Kidney epithelial cell (primary cell): Measurements from ENCODE around the gene ST6GAL1. TPM values are rescaled to one million over a fixed set of nuclear protein-coding genes. Genes with fewer than 3 reads are reported as not detected.
"Not testable (repeated sequence)": the region's sequence is repeated elsewhere in the genome, so short reads cannot be mapped to it uniquely, and the experiment has no call there.

Source experiments
- DNase-seq: peaks from one replicate; pipeline ENCODE4 v3.0.0-alpha.2; 2010; ENCODE audit warnings: low read depth
- H3K27me3 ChIP-seq: 2 replicates; pipeline ENCODE4 v1.6.0; 2011; ENCODE audit warnings: low read length; ENCODE audit not compliant: control insufficient read depth, insufficient read depth
- H3K36me3 ChIP-seq: 2 replicates; pipeline ENCODE4 v1.5.1; 2011; ENCODE audit warnings: low read length; ENCODE audit not compliant: control insufficient read depth, insufficient read depth
- H3K4me3 ChIP-seq: 2 replicates; pipeline ENCODE4 v1.5.1; 2011; ENCODE audit warnings: low read depth, mild to moderate bottlenecking, control low read depth, low read length
- total RNA-seq: library from RNA; depleted of rRNA; stranded (reverse); fragments of >200 nt; gene quantifications from 2 replicates; pipeline ENCODE4 v1.2.3, GENCODE V29; 2015
- TF ChIP-seq, protein P1 (sequence below): IDR thresholded peaks from 2 replicates; pipeline ENCODE4 v1.5.1; 2011; ENCODE audit warnings: mild to moderate bottlenecking, moderate library complexity, low read length, control low read depth, inconsistent platforms; ENCODE audit not compliant: insufficient read depth, poor library complexity, severe bottlenecking

The ST6GAL1 gene
- total RNA-seq, 1 donor from 2014 or later: 44.7 TPM

DNA sequence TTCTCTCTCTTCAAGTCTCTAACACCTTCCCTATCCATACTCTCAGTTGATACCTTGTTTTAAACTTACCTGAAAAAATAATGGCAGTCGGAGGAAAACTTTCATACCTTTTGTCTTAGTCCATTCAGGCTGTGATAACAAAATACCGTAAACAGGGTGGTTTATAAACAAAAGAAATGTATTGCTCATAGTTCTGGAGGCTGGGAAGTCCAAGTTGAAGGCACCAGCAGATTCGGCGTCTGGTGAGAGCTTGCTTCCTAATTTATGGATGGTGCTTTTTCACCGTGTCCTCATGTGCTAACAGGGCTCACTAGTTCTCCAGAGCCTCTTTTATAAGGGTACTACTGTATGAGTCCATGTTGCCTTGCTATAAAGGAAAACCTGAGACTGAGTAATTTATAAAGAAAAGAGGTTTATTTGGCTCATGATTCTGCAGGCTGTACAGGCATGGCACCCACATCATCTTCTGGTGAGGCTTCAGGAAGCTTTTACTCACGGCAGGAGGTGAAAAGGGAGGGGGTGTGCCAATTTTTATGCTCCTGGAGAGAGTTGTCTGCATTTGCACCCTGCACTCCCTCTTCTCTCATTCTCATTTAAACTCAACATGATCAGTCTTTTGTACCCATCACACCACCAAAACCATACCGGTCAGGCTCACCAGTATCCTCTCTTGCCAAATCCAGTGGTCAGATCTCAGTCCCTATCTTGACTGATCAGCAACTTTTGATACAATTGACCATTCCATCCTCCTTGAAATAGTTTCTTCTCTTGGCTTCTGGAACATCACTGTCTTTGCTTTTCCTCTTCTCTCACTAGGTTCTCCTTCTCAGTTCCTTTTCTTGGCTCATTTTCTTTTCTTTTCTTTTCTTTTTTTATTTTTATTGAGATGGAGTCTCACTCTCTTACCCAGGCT lies 21.6 kb downstream of the ST6GAL1 start:
- Histone ChIP-seq H3K36me3 (no peaks in the 10 kb centered on the region), H3K27me3 (no peaks in the 10 kb centered on the region), H3K4me3 (no peak overlapping the region)
- DNase-seq: no peak
- TF ChIP-seq, protein P1, sequence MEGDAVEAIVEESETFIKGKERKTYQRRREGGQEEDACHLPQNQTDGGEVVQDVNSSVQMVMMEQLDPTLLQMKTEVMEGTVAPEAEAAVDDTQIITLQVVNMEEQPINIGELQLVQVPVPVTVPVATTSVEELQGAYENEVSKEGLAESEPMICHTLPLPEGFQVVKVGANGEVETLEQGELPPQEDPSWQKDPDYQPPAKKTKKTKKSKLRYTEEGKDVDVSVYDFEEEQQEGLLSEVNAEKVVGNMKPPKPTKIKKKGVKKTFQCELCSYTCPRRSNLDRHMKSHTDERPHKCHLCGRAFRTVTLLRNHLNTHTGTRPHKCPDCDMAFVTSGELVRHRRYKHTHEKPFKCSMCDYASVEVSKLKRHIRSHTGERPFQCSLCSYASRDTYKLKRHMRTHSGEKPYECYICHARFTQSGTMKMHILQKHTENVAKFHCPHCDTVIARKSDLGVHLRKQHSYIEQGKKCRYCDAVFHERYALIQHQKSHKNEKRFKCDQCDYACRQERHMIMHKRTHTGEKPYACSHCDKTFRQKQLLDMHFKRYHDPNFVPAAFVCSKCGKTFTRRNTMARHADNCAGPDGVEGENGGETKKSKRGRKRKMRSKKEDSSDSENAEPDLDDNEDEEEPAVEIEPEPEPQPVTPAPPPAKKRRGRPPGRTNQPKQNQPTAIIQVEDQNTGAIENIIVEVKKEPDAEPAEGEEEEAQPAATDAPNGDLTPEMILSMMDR: no peak

DNA sequence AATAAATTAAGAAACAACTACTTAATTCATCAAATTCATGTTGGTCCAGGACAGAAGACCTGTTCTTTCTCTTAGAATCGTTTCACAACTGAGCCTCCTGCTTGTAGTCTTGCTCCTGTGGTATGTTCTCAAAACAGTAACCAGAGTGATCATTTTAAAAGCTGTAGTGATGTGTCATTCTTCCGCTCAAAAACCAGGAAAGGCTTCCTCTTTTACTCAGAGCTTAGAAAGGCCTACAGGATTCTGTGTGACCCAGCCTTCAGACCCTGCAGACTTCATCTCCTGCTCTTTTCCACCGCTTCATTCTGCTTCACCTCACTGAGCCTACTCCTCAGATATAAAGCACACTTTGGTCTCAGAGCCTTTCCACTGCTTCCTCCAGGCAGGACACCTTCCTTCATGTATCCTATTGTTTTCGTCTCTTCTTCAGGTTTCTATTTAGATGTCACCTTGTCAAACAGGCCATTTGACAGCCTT lies 22.7 kb downstream of the ST6GAL1 start:
- DNase-seq: no peak
- Histone ChIP-seq H3K36me3 (no peaks in the 10 kb centered on the region), H3K4me3 (no peak overlapping the region), H3K27me3 (no peaks in the 10 kb centered on the region)
- TF ChIP-seq, protein P1: no peak

DNA sequence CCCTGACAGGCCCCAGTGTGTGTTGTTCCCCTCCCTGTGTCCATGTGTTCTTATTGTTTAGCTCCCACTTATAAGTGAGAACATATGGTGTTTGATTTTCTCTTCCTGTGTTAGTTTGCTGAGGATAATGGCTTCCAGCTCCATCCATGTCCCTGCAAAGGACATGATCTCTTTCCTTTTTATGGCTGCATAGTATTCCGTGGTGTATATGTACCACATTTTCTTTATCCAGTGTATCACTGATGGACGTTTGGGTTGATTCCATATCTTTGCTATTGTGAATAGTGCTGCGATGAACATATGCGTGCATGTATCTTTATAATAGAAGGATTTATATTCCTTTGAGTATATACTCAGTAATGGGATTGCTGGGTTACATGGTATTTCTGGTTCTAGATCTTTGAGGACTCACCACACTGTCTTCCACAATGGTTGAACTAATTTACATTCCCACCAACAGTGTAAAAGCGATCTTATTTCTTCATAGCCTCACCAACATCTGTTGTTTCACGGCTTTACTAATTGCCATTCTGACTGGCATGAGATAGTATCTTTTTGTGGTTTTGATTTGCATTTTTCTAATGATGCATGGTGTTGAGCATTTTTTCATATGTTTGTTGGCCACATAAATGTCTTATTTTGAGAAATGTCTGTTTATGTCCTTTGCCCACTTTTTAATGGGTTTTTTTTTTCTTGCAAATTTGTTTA lies 23.8 kb downstream of the ST6GAL1 start:
- DNase-seq, H3K27me3 ChIP-seq, H3K36me3 ChIP-seq, H3K4me3 ChIP-seq: not testable (repeated sequence)

DNA sequence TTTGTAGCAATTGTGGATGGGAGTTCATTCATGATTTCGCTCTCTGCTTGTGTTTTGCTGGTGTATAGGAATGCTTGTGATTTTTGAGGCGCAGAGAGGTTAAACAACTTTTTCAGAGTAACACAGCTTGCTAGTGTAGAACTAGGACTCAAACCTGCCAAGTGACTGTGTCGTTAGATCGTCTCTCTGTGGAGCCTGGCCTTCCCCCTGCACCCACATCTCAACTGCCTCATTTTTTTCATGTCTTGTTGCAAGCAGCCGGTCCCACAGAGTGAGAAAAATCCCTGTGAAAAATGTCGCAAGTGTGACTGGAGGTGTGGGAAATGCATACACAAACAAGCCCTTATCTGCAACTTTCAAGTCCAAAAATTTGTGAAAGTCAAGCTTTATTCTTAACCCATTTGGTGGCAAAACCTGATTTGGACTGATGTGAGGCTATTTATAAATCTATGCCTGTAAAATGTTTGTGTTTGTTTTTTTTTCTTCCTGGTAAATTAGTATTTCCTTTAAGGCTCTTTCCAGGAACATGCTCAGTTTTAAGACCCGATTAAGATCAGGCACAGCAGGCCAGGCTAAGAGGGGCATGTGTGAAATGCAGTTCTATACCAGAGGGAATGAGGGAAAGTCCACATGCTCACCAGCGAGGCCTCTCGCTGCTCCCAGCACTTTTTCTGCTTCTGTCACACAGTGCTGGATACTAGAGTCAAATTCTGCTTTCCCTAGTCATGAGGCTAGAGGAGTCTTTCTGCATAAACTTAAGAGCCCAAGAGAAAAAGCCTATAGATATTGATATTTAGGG lies 25.8 kb downstream of the ST6GAL1 start:
- no peaks in the 10 kb centered on the region for H3K27me3 ChIP-seq
- TF ChIP-seq, protein P1: no peak
- H3K4me3 ChIP-seq: no peak overlapping the region
- no peaks in the 10 kb centered on the region for H3K36me3 ChIP-seq
- no peak for DNase-seq

DNA sequence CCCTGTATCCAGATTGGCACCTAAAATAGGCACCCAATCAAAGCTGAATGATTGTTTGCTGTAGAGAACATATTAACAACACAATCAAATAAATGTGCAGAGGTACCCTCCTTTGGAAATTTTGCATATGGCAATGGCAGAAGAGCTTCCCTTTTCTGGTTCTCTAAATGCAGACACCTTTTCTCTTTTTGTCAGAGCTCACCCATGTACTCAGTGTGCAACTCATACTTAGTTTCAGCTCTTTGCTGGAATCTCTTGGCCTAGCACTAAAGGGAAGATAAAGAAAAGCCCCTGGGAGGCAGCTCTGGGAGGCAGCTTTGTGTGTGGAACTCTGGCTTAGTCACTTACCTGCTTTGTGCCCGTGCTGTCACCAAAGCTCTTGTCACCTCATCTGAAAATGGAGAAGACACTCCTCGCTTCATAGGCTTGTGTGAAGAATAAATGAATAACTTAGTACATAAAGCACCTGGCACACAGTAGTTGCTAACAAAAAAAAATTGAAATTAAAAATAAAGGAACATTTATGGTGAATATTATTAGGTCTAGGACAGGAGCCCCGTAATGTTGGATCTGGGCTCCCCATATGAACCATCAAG lies 28.8 kb downstream of the ST6GAL1 start:
- no peaks in the 10 kb centered on the region for H3K36me3 ChIP-seq
- TF ChIP-seq, protein P1: no peak
- H3K4me3 ChIP-seq: no peak overlapping the region
- H3K27me3 ChIP-seq: no peaks in the 10 kb centered on the region
- no peak for DNase-seq
